22Rv1 (cell line): ENCODE data around the gene WWOX.

Experiments
- CTCF ChIP-seq: fragments of 450-650 bp; IDR thresholded peaks from 2 replicates; pipeline ENCODE4 v1.5.1; 2017; ENCODE audit warnings: mild to moderate bottlenecking
- ZFX ChIP-seq: fragments of 450-650 bp; IDR thresholded peaks from 2 replicates; pipeline ENCODE4 v1.6.1; 2017; ENCODE audit warnings: antibody characterized with exemption, borderline replicate concordance

- TF ChIP-seq CTCF = no peak
- no peak for TF ChIP-seq ZFX
Observed at GRCh38 chr16:79215289-79215688, 1115.8 kb downstream of the WWOX start.
